PC-9 (cell line): ENCODE results near the gene PIK3R3. TPM values are rescaled to one million over a fixed set of nuclear protein-coding genes. Genes with fewer than 3 reads are reported as not detected.

ENCODE experiments used
- BruUV-seq: library from RNA; stranded (reverse); fragments of 400-500 nt; replicated peaks from 2 replicates; lab custom pipeline; 2021; lab: Mats Ljungman, UMichigan
- CTCF ChIA-PET: fragments of 300-600 bp; sonication (Branson Sonifier 250); formaldehyde crosslinking; loops from one replicate; lab custom pipeline; 2022; ENCODE audit warnings: antibody characterized with exemption; lab: Charles Lee
- POLR2A ChIA-PET: fragments of 300-600 bp; sonication (Branson Sonifier 250); formaldehyde crosslinking; loops from one replicate; lab custom pipeline; 2022; ENCODE audit warnings: antibody characterized with exemption; ENCODE audit not compliant: unreplicated experiment; lab: Charles Lee
- DNase-seq, 2 experiments: peaks; one replicate each; pipeline versions ENCODE4 v3.0.0 to v3.0.0-alpha.2; 2015 to 2022; ENCODE audit warnings: mixed read lengths in 1 of 2
- H2AFZ ChIP-seq: fragments of 200-600 bp; sonication (generic); 2 replicates; pipeline ENCODE4 v1.8.1; 2017; ENCODE audit warnings: antibody characterized with exemption
- H3F3A ChIP-seq: fragments of 200-600 bp; sonication (generic); 2 replicates; pipeline ENCODE4 v1.8.1; 2017; ENCODE audit warnings: antibody characterized with exemption, mild to moderate bottlenecking, low read depth; ENCODE audit not compliant: insufficient read depth
- H3K27ac ChIP-seq: fragments of 200-600 bp; sonication (generic); 2 replicates; pipeline ENCODE4 v1.6.1; 2016; ENCODE audit warnings: mixed run types
- H3K27me3 ChIP-seq: fragments of 200-600 bp; sonication (generic); 2 replicates; pipeline ENCODE4 v1.6.1; 2016; ENCODE audit warnings: low read depth, mixed run types; ENCODE audit not compliant: insufficient read depth
- H3K36me3 ChIP-seq: fragments of 200-600 bp; sonication (generic); 2 replicates; pipeline ENCODE4 v1.6.1; 2016; ENCODE audit warnings: low read depth, mixed run types
- H3K4me1 ChIP-seq: fragments of 200-600 bp; sonication (generic); replicated peaks from 2 replicates; pipeline ENCODE4 v1.6.1; 2016; ENCODE audit warnings: mixed run types; ENCODE audit not compliant: insufficient read depth
- H3K4me2 ChIP-seq: fragments of 200-600 bp; sonication (generic); 2 replicates; pipeline ENCODE4 v1.6.1; 2017; ENCODE audit warnings: mixed run types
- H3K4me3 ChIP-seq: fragments of 200-600 bp; sonication (generic); 2 replicates; pipeline ENCODE4 v1.6.1; 2016; ENCODE audit warnings: mixed run types
- H3K79me2 ChIP-seq: fragments of 200-600 bp; sonication (generic); 2 replicates; pipeline ENCODE4 v1.6.1; 2017; ENCODE audit warnings: low read depth, mixed run types
- H3K9me2 ChIP-seq: fragments of 200-600 bp; sonication (generic); 2 replicates; pipeline ENCODE4 v1.8.1; 2017; ENCODE audit warnings: mild to moderate bottlenecking; ENCODE audit not compliant: insufficient read depth
- H3K9me3 ChIP-seq: fragments of 200-600 bp; sonication (generic); 2 replicates; pipeline ENCODE4 v1.8.1; 2016; ENCODE audit warnings: low read depth; ENCODE audit not compliant: insufficient read depth
- H4K20me1 ChIP-seq: fragments of 200-600 bp; sonication (generic); 2 replicates; pipeline ENCODE4 v1.8.1; 2017; ENCODE audit not compliant: insufficient read depth
- EZH2 ChIP-seq: fragments of 200-600 bp; sonication (generic); IDR thresholded peaks from 2 replicates; pipeline ENCODE4 v1.8.0; 2017; ENCODE audit warnings: antibody characterized with exemption, low read depth
- intact Hi-C: fragments of 100-400 bp; cut with micrococcal nuclease; formaldehyde crosslinking; loops from one replicate; pipeline ENCODE4 v1.10.0; 2022; ENCODE audit not compliant: unreplicated experiment
- total RNA-seq: library from RNA; stranded (reverse); gene quantifications from 2 replicates; pipeline ENCODE4 v1.2.3, GENCODE V29; 2021
- TF ChIP-seq, protein P1 (sequence below): fragments of 200-600 bp; sonication (generic); conservative IDR thresholded peaks from 2 replicates; pipeline ENCODE4 v1.6.1; 2017; ENCODE audit warnings: mixed run types, antibody characterized with exemption, mild to moderate bottlenecking, moderate library complexity

The PIK3R3 gene
- total RNA-seq, 1 experiment from 2014 or later, result 44.2 TPM

DNA sequence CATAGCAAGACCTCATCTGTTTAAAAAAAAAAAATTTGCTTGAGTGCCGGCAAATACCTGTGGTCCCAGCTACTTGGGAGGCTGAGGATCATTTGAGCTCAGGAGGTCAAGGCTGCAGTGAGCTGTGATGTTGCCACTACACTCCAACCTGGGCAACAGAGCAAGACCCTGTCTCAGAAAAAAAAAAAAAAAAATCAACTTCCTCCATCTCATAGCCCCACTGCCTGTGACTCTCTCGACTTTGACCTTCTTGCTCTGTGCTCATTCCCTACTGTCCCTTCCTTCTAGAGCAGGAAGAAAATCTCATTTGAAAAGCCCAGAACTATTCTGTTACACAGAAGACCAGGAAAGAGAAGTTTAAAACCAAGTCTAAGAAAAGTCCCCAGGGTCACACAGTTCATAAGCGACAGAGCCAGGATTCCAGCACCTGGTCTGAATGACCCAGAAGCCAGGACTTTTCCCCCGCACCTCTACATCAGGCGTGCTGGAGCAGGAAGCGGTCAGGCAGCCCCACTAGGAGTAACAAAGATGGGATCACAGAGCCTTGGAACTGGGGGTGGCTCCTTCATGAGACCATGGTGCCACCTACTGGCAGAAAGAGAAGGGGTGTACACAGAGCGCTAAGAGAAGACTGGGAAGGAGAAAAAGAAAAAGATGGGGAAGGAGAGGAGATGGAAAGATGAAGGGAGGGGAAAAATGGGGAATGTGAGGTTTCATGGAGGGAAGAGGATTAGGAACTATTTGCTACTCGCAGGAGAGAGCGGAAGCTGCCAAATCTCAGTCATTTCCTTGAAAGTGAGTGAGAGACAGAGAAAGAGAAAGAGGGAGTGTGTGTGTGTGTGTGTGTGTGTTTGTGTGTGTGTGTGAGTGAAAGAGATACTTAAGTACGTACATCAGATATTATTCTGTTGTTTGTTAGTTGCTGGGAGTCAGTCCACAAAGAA, 47.0 kb upstream of the PIK3R3 start:
- H3K4me3 ChIP-seq, result peak overlapping the region; percentile 83; the same call in 1 of the 2 replicates
- no peaks in the 10 kb centered on the region for H4K20me1 ChIP-seq
- H3K27ac ChIP-seq, result peak overlapping the region; percentile 91
- no peaks in the 10 kb centered on the region for H3K9me2 ChIP-seq
- peaks cover 33% of the 10 kb centered on the region for H3K79me2 ChIP-seq
- POLR2A ChIA-PET, result interaction anchor here (0.6 kb wide), 3 partner anchors 132 to 688 kb away, joined by 4 to 13 read pairs (median 5); no protein-coding TSS in a partner anchor
- H2AFZ ChIP-seq, result no peak overlapping the region; the same call in 1 of the 2 replicates
- intact Hi-C loops, result loop anchor here (1.0 to 10.0 kb wide), 11 partner anchors 44 to 1165 kb away; partner anchors contain the start of genes HECTD3, HPDL, IPP and LRRC41
- H3K4me2 ChIP-seq, result peak overlapping the region; percentile 97
- CTCF ChIA-PET, result interaction anchor here (0.6 to 1.0 kb wide), 4 partner anchors 65 to 296 kb away, joined by 3 to 7 read pairs (median 4); no protein-coding TSS in a partner anchor
- peak; percentile 74 to 88 for DNase-seq
- peaks cover 6% of the 10 kb centered on the region for H3K36me3 ChIP-seq
- H3K4me1 ChIP-seq, result peaks cover 65% of the 10 kb centered on the region
- BruUV-seq, result no TSS peak
- no peaks in the 10 kb centered on the region for H3K27me3 ChIP-seq
- TF ChIP-seq EZH2, result no peak
- TF ChIP-seq, protein P1, sequence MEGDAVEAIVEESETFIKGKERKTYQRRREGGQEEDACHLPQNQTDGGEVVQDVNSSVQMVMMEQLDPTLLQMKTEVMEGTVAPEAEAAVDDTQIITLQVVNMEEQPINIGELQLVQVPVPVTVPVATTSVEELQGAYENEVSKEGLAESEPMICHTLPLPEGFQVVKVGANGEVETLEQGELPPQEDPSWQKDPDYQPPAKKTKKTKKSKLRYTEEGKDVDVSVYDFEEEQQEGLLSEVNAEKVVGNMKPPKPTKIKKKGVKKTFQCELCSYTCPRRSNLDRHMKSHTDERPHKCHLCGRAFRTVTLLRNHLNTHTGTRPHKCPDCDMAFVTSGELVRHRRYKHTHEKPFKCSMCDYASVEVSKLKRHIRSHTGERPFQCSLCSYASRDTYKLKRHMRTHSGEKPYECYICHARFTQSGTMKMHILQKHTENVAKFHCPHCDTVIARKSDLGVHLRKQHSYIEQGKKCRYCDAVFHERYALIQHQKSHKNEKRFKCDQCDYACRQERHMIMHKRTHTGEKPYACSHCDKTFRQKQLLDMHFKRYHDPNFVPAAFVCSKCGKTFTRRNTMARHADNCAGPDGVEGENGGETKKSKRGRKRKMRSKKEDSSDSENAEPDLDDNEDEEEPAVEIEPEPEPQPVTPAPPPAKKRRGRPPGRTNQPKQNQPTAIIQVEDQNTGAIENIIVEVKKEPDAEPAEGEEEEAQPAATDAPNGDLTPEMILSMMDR, result peak; percentile 95
- H3F3A ChIP-seq, result peaks cover 51% of the 10 kb centered on the region
- H3K9me3 ChIP-seq, result no peaks in the 10 kb centered on the region

DNA sequence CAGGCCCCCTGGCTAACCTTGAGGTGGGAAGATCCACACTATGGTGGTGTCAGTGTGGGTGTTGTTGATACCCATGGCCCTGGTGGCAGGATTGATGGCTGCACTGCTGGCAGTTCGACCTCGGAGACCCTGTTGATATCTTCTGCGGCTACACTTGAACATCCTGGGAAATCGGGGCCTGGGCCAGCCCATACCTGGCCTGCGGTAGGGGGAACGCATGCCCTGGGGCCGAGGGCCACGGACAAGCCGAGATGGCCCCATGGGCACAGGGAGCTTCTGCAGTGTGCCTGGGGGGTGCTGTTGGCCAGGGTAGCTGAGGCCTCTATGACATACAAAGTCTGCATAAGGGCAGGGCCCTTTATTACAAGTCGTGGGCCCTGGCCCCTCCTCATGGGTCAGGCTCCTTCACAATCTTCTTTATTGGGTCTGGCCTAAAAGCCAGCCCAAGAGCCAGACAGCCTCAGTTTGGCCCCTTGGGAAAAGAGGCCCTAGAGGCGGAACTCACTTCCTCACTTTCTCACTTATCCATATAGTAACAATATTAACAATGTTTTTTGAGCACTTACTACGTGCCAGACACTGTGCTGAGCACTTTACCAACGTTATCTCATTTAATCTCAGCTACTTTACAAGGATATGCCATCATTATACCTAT, 43.9 kb upstream of the PIK3R3 start, which contains the start of gene P3R3URF:
TSS of gene P3R3URF (minus strand) at position 278 of the 655 bp plus-strand sequence. CDS start at position 261, 17 bp downstream.
- Histone ChIP-seq H3K4me1 (peaks cover 74% of the 10 kb centered on the region), H3K27ac (peak within 1 kb of the TSS; percentile 99), H3F3A (peaks cover 49% of the 10 kb centered on the region), H3K27me3 (no peaks in the 10 kb centered on the region), H3K79me2 (peaks cover 26% of the 10 kb centered on the region), H3K4me3 (peak within 1 kb of the TSS; percentile 30; the same call in 1 of the 2 replicates), H3K36me3 (no peaks in the 10 kb centered on the region), H2AFZ (0 out of 2 replicates have a peak within 1 kb of the TSS, but pooled peaks have one; percentile 7), H3K9me2 (no peaks in the 10 kb centered on the region), H4K20me1 (no peaks in the 10 kb centered on the region), H3K9me3 (no peaks in the 10 kb centered on the region), H3K4me2 (peak within 1 kb of the TSS; percentile 86)
- no peak for DNase-seq
- ChIA-PET CTCF (no interaction called here), POLR2A (interaction anchor here (0.6 kb wide), 1 partner anchor 600 kb away, joined by 6 read pairs; no protein-coding TSS in a partner anchor)
- intact Hi-C loops, result no loop called here
- BruUV-seq, result no TSS peak
- TF ChIP-seq EZH2, result no peak
- TF ChIP-seq, protein P1, result no peak

DNA sequence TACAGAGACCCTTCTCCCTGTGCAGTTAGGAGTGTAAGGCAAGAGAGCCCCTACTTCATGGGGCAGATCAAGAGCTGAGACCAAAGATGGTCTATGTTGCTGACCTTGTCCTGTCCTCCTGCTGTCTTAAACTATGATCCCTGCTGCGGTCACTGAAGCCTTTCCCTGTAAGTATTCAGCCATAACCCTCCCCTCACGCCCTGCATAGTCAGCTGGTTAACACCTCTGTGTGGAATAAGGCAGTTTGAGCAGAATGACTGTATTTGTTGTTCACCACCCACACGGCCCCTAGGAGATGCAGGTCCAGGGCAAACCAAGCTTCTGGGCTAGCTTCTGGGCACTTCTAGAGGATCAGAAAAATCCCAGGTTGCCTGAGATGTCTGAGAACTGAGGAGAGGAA, 42.8 kb upstream of the PIK3R3 start:
- intact Hi-C loops, result no loop called here
- peaks cover 84% of the 10 kb centered on the region for H3K4me1 ChIP-seq
- H3K9me2 ChIP-seq, result no peaks in the 10 kb centered on the region
- no peaks in the 10 kb centered on the region for H3K9me3 ChIP-seq
- CTCF ChIA-PET, result no interaction called here
- no peaks in the 10 kb centered on the region for H3K27me3 ChIP-seq
- POLR2A ChIA-PET, result no interaction called here
- H4K20me1 ChIP-seq, result no peaks in the 10 kb centered on the region
- no peak for DNase-seq
- H3F3A ChIP-seq, result peaks cover 50% of the 10 kb centered on the region
- H3K27ac ChIP-seq, result peak overlapping the region; percentile 99
- no TSS peak for BruUV-seq
- peak overlapping the region; percentile 86 for H3K4me2 ChIP-seq
- TF ChIP-seq, protein P1, result no peak
- TF ChIP-seq EZH2, result no peak
- peaks cover 16% of the 10 kb centered on the region; the same call in 1 of the 2 replicates for H3K79me2 ChIP-seq
- peak overlapping the region; percentile 30; the same call in 1 of the 2 replicates for H3K4me3 ChIP-seq
- 0 out of 2 replicates have a peak overlapping the region, but pooled peaks have one; percentile 7 for H2AFZ ChIP-seq
- no peaks in the 10 kb centered on the region for H3K36me3 ChIP-seq
